Left lung (tissue), 10 donors: ENCODE measurements around the gene C19orf53. TPM values are rescaled to one million over a fixed set of nuclear protein-coding genes. Genes with fewer than 3 reads are reported as not detected.
A peak's percentile ranks its signal among the peaks of the same experiment; 100 is the strongest.
"Not testable (repeated sequence)": the region's sequence is repeated elsewhere in the genome, so short reads cannot be mapped to it uniquely, and the experiment has no call there.

Experiments used
- ATAC-seq: fragments of 200-7000 bp; cut with Tn5 transposase; one replicate; pipeline ENCODE4 v1.9.1; 2020; ENCODE audit warnings: moderate library complexity
- DNase-seq, 4 donors: peaks; one replicate each; pipeline ENCODE4 v3.0.0-alpha.2; 2013 to 2020
- H3K27ac ChIP-seq, 2 donors: fragments of 200-600 bp; sonication (generic) in 1 of 2; one replicate each; pipeline versions ENCODE4 v1.5.0 to v1.8.0; 2020 to 2021
- H3K27me3 ChIP-seq, 2 donors: fragments of 200-600 bp; sonication (generic) in 1 of 2; one replicate each; pipeline versions ENCODE4 v1.5.0 to v1.8.0; 2020 to 2021
- H3K36me3 ChIP-seq, 2 donors: fragments of 200-600 bp; sonication (generic) in 1 of 2; one replicate each; pipeline versions ENCODE4 v1.5.0 to v1.8.0; 2020 to 2021
- H3K4me1 ChIP-seq, 2 donors: fragments of 200-600 bp; one replicate each; pipeline ENCODE4 v1.8.0; 2021
- H3K4me3 ChIP-seq, 2 donors: fragments of 200-600 bp; sonication (generic) in 1 of 2; one replicate each; pipeline versions ENCODE4 v1.5.0 to v1.8.0; 2020 to 2021; ENCODE audit warnings: mild to moderate bottlenecking in 1 of 2
- H3K9me3 ChIP-seq, 2 donors: fragments of 200-600 bp; sonication (generic) in 1 of 2; one replicate each; pipeline versions ENCODE4 v1.5.0 to v1.8.0; 2020 to 2021
- intact Hi-C, 2 donors: fragments of 100-400 bp; cut with DNase I; formaldehyde crosslinking; loops; one replicate each; pipeline versions ENCODE4 v1.11.2 to v1.14.2; 2022
- polyA plus RNA-seq, 6 donors: library from polyadenylated mRNA; unstranded; fragments of 120-200 nt; gene quantifications; one replicate each; pipeline ENCODE4 v1.2.1, GENCODE V29; 2013; ENCODE audit not compliant: insufficient read length in 6 of 6
- total RNA-seq, 2 donors: library from RNA; stranded (reverse); fragmentation: NEBNext Ultra II Directional; extraction: Animal tissue kit (Norgen Biotek cat#: 25700); gene quantifications; one replicate each; pipeline ENCODE4 v1.2.1, GENCODE V29; 2021
- TF ChIP-seq, protein P1 (sequence below), 2 donors: fragments of 200-600 bp; sonication (generic) in 1 of 2; IDR thresholded peaks; one replicate each; pipeline versions ENCODE4 v1.5.0 to v1.8.0; 2021; ENCODE audit warnings: antibody characterized with exemption in 2 of 2
- donor health status: DM: no; HTN: yes; CAD: no.
- donor health status: DM: no; HTN: no; CAD: no.

The C19orf53 gene
- total and polyA plus RNA-seq, 8 donors: 64.8 to 116 (median 89.5) TPM

DNA sequence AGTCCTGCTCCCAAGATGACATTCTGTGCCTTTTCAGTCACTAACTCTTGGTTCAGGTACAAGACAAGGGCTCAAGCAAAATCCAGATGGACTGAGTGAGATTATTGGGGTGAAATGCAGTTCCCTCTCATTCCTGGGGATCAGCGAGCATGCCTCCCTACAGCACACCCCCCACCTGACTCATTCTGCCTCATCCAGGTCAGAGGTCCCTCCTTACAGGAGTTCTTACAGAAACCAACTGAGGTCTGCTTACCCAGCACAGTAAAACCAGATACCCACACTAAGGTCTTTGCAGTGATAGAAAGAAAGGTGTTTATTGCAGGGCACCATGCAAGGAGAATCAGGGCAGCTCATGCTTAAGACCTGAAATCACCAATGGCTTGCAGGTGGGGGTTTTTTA, 31.5 kb upstream of the C19orf53 start:
- peaks cover 0 to 5% of the 10 kb centered on the region in 2 donors for H3K4me1 ChIP-seq
- no peak for ATAC-seq
- H3K4me3 ChIP-seq: no peak overlapping the region
- H3K27me3 ChIP-seq: no peaks in the 10 kb centered on the region
- H3K36me3 ChIP-seq: no peaks in the 10 kb centered on the region
- TF ChIP-seq, protein P1, sequence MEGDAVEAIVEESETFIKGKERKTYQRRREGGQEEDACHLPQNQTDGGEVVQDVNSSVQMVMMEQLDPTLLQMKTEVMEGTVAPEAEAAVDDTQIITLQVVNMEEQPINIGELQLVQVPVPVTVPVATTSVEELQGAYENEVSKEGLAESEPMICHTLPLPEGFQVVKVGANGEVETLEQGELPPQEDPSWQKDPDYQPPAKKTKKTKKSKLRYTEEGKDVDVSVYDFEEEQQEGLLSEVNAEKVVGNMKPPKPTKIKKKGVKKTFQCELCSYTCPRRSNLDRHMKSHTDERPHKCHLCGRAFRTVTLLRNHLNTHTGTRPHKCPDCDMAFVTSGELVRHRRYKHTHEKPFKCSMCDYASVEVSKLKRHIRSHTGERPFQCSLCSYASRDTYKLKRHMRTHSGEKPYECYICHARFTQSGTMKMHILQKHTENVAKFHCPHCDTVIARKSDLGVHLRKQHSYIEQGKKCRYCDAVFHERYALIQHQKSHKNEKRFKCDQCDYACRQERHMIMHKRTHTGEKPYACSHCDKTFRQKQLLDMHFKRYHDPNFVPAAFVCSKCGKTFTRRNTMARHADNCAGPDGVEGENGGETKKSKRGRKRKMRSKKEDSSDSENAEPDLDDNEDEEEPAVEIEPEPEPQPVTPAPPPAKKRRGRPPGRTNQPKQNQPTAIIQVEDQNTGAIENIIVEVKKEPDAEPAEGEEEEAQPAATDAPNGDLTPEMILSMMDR (IDR thresholded peaks at IDR 0.05): no peak
- intact Hi-C loops: no loop called here
- DNase-seq: no peak
- no peaks in the 10 kb centered on the region for H3K9me3 ChIP-seq
- peak overlapping the region in 1 of 2 donors; percentile 67 for H3K27ac ChIP-seq

DNA sequence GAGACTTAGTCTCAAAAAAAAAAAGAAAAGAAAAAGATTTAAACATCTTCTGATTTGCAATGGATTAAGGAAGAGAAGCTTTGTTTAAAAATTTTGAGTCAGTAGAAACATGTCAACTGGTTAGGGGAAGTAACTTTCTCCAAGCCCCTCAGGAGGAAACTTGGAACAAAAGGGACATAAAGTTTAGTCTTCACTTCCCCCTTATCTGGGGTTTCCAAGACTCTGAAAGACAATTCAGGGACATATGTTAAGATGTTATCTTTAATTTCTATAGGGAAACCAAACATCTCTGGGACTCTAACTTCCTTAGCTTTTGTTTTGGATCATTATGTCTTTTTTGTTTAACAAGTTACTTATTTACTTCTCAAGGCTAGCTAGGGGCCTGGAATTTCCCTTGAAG, 30.1 kb upstream of the C19orf53 start:
- Histone ChIP-seq H3K27ac (peak overlapping the region in 1 of 2 donors; percentile 67), H3K27me3 (no peaks in the 10 kb centered on the region), H3K4me1 (peaks cover 8 to 18% of the 10 kb centered on the region in 2 donors), H3K9me3 (no peaks in the 10 kb centered on the region), H3K4me3 (no peak overlapping the region), H3K36me3 (no peaks in the 10 kb centered on the region)
- ATAC-seq (no peak), DNase-seq (no peak)
- TF ChIP-seq, protein P1 (IDR thresholded peaks at IDR 0.05): no peak
- intact Hi-C loops: no loop called here

DNA sequence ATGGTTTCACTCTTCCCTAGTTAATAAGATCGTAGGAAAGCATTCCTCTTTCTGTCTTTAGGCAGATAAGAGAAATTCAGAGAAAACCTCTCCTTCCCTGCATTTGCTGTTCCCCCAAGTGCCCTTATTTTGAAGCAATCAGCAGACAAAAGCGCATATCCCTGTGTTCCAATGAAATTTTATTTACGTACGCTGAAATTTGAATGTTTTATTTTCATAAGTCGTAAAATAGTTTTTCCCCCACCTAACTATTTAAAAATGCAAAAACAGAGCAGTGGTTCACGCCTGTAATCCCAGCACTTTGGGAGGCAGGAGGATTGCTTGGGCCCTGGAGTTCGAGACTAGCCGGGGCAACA, 27.2 kb upstream of the C19orf53 start:
- Histone ChIP-seq H3K9me3 (no peaks in the 10 kb centered on the region), H3K27ac (peak overlapping the region; percentile 85 to 89), H3K4me3 (peak overlapping the region; percentile 88 to 92), H3K36me3 (peaks cover 0 to 13% of the 10 kb centered on the region in 2 donors), H3K4me1 (peaks cover 10 to 29% of the 10 kb centered on the region in 2 donors), H3K27me3 (no peaks in the 10 kb centered on the region)
- ATAC-seq (no peak), DNase-seq (no peak)
- TF ChIP-seq, protein P1 (IDR thresholded peaks at IDR 0.05): no peak
- intact Hi-C loops: no loop called here

DNA sequence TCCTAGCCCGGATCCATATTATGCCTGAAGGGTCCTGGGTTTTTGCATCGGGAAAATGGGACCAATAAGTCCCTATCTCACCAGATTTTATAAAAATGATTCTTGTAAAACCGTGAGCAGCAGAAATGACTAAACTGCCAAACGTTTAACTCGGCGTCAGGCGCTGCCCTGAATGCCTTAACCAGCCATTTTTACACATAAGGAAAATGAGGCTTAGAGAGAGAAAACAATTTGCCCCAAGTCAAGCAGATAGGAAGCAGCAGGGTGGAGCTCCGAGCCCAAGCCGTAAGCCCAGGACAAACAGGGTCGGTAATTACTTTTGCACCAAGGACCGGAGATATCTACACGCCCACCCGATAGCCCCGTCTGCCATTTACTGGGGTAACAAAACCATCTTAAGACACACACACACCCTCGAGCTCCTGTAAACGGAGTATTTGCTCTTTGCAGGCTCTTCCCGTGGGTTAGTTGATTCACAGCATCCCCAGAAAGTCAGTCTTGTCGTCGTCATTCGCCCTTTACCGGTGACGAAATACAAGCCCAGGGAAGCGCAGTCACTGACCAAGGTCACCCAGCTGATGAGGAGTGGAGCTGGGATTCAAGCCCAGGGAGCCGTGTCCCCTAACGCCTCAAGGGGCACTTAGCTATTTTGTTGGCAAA, 26.0 kb upstream of the C19orf53 start:
- Histone ChIP-seq H3K36me3 (peaks cover 0 to 25% of the 10 kb centered on the region in 2 donors), H3K27ac (peak overlapping the region; percentile 85 to 89), H3K27me3 (no peaks in the 10 kb centered on the region), H3K9me3 (no peaks in the 10 kb centered on the region), H3K4me3 (peak overlapping the region; percentile 88 to 92), H3K4me1 (peaks cover 10 to 29% of the 10 kb centered on the region in 2 donors)
- intact Hi-C loops: no loop called here
- TF ChIP-seq, protein P1 (IDR thresholded peaks at IDR 0.05): no peak
- ATAC-seq (peak; percentile 2), DNase-seq (no peak)

DNA sequence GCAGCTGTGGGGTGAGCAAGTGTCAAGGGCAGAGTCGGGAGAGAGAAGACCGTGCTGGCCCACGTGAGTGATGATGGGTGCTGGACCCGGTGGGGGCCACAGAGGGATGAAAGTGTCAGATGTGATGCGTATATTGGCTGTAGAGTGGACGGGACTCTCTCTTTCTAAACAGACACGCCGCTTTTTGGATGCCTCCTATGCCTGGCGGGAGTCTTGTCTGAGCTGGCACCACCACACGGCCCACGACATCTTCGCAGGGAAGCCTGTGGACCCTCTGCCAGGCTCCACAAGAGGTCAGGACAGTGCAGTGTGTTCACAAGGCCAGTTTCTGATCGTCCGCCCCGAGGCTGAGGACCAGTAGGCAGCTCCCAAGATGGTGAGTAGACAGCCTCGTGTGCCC, 22.8 kb upstream of the C19orf53 start:
- Histone ChIP-seq H3K9me3 (no peaks in the 10 kb centered on the region), H3K36me3 (peaks cover 4 to 57% of the 10 kb centered on the region in 2 donors), H3K4me1 (peaks cover 10 to 29% of the 10 kb centered on the region in 2 donors), H3K27me3 (no peaks in the 10 kb centered on the region), H3K27ac (no peak overlapping the region), H3K4me3 (no peak overlapping the region)
- TF ChIP-seq, protein P1 (IDR thresholded peaks at IDR 0.05): no peak
- intact Hi-C loops: no loop called here
- no peak for DNase-seq
- ATAC-seq: no peak

DNA sequence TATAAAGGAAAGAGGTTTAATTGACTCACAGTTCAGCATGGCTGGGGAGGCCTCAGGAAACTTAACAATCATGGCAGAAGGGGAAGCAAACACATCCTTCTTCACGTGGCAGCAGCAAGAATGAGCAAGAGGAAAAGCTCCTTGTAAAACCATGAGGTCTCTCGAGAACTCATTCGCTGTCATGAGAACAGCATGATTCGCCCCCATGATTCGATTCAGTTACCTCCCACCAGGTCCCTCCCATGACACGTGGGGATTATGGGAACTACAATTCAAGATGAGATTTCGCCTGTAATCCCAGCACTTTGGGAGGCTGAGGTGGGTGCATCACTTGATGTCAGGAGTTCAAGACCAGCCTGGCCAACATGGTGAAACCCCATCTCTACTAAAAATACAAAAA, 20.6 kb upstream of the C19orf53 start:
- peaks cover 4 to 79% of the 10 kb centered on the region in 2 donors for H3K36me3 ChIP-seq
- H3K27ac ChIP-seq, H3K27me3 ChIP-seq, intact Hi-C loops, H3K9me3 ChIP-seq, ATAC-seq, H3K4me3 ChIP-seq, DNase-seq: not testable (repeated sequence)
- peaks cover 7 to 17% of the 10 kb centered on the region in 2 donors for H3K4me1 ChIP-seq
